ENCODE measurements around the gene HSPA9. TPM values are rescaled to one million over a fixed set of nuclear protein-coding genes. Genes with fewer than 3 reads are reported as not detected.

Gene HSPA9
- total and polyA plus RNA-seq, 7 donors, result 75.1 to 244 (median 148) TPM

- Histone ChIP-seq H3K36me3 (no peaks in the 10 kb centered on the region), H3K9me3 (no peaks in the 10 kb centered on the region), H3K27me3 (no peaks in the 10 kb centered on the region), H3K27ac (peak overlapping the region; percentile 95 to 100 (median 96)), H3K4me3 (peak overlapping the region; percentile 85 to 99 (median 96)), H3K4me1 (peaks cover 0 to 69% (median 63%) of the 10 kb centered on the region in 4 donors)
- intact Hi-C loops (cut with DNase I), result loop anchor here (2.0 kb wide), 2 partner anchors 32 to 78 kb away; partner anchors contain the start of genes EGR1 and HSPA9
- peak; percentile 77 for DNase-seq
- 0 to 1% methylated on average over 47 of the region's 47 CpGs for WGBS, 2 donors
- TF ChIP-seq EP300 (IDR thresholded peaks at IDR 0.05), result no peak
- TF ChIP-seq, protein P1, sequence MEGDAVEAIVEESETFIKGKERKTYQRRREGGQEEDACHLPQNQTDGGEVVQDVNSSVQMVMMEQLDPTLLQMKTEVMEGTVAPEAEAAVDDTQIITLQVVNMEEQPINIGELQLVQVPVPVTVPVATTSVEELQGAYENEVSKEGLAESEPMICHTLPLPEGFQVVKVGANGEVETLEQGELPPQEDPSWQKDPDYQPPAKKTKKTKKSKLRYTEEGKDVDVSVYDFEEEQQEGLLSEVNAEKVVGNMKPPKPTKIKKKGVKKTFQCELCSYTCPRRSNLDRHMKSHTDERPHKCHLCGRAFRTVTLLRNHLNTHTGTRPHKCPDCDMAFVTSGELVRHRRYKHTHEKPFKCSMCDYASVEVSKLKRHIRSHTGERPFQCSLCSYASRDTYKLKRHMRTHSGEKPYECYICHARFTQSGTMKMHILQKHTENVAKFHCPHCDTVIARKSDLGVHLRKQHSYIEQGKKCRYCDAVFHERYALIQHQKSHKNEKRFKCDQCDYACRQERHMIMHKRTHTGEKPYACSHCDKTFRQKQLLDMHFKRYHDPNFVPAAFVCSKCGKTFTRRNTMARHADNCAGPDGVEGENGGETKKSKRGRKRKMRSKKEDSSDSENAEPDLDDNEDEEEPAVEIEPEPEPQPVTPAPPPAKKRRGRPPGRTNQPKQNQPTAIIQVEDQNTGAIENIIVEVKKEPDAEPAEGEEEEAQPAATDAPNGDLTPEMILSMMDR (IDR thresholded peaks at IDR 0.05), result no peak
These were observed 32.8 kb downstream of the HSPA9 start for GRCh38 chr5:138542180-138542955.

DNA sequence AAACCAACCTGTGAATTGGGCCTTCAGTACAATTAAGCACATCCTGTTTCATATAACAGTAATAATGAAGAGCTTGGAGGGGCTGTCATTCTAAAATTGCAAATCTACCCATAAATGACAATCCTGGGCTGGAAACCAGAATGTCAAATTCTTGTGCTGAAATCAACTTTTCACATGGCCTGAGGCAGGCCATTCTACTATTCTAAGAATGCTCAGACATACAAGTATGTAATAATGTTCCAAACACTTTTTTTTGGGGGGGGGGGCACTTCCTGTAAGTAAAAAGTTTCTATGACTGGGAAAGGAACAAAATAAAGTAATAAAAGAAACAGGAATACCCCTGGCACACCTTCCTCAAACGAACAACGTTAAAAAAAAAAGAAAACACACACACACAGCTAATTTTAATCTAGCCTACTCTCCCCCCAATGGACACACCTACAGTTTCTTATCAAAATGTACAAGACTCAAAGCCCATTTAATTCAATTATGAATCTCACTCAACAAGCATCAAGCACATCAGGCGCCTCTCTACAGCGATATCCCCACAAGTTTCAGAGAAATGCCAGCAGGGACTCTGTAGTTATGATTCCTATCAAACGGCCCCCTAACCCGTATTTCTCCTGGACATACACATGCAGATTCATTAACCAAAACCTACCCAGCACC is 33.6 kb downstream of the HSPA9 start:
- Histone ChIP-seq H3K27ac (peak overlapping the region; percentile 95 to 100 (median 96)), H3K27me3 (no peaks in the 10 kb centered on the region), H3K4me3 (peak overlapping the region; percentile 85 to 99 (median 96)), H3K9me3 (no peaks in the 10 kb centered on the region), H3K36me3 (no peaks in the 10 kb centered on the region), H3K4me1 (peaks cover 0 to 68% (median 61%) of the 10 kb centered on the region in 4 donors)
- 2 to 10% methylated on average over 6 of the region's 6 CpGs for WGBS, 2 donors
- TF ChIP-seq POLR2A (IDR thresholded peaks at IDR 0.05) (no peak), EP300 (IDR thresholded peaks at IDR 0.05) (no peak), POLR2AphosphoS5 (IDR thresholded peaks at IDR 0.05) (no peak)
- TF ChIP-seq, protein P1 (IDR thresholded peaks at IDR 0.05), result no peak
- DNase-seq, result no peak
- intact Hi-C loops (cut with DNase I), result loop anchor here (2.0 kb wide), 2 partner anchors 33 to 77 kb away; partner anchors contain the start of genes EGR1 and HSPA9

DNA sequence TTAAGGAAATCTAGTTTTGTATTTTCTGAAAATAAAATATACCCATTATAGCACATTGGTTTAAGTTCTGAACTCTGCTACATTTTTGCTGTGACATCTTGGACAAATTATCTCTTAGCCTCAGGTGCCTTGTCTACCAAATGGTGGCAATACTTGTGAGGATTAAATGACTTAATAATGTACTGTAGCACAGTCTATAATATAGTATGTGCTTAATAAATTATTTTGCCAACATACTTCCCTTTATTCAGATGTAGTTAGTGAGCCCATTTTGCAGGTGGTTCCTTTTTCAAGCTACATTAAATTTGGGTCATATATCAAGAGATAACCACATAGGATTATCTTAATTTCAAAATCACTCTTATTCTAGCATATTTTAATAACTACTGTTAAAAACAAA is 35.4 kb downstream of the HSPA9 start:
- Histone ChIP-seq H3K27me3 (no peaks in the 10 kb centered on the region), H3K36me3 (no peaks in the 10 kb centered on the region), H3K9me3 (no peaks in the 10 kb centered on the region), H3K4me1 (peaks cover 0 to 56% (median 46%) of the 10 kb centered on the region in 4 donors), H3K4me3 (no peak overlapping the region), H3K27ac (no peak overlapping the region)
- DNase-seq, result no peak
- TF ChIP-seq POLR2A (IDR thresholded peaks at IDR 0.05) (no peak), POLR2AphosphoS5 (IDR thresholded peaks at IDR 0.05) (no peak), EP300 (IDR thresholded peaks at IDR 0.05) (no peak)
- TF ChIP-seq, protein P1 (IDR thresholded peaks at IDR 0.05), result no peak
- intact Hi-C loops (cut with DNase I), result no loop called here

DNA sequence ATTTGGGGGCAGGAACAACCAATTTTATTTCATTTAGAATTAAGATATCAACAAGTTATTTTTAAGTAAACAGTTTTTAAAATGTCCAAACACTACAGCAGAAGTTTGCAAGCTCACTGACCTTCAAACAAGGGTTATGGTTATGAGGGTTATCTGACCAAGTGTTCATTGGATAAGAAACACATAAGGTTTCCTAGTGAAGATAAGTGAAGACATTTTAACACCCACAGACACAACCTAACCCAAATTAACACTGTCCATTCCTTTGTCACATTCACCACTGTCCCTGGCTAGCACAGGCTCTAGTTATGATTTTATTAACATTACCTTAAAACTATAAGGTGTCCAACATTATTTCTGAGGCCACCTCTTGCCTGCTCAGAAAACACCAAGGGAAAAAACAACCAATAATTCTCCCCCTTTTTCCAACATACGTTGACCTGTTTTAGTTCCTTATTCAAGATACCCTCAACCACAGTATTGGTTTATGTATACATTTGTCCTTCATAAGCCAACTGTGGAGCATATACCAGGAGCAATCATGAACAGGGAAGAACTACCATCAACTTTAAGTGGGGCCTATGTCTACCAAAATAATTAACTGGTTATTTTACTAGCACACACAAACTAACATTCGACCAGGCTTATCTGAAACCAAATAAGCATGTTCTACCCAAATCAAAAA is 36.1 kb downstream of the HSPA9 start:
- DNase-seq, result no peak
- 51 to 72% methylated on average over 2 of the region's 2 CpGs for WGBS, 2 donors
- no peak for TF ChIP-seq POLR2A (IDR thresholded peaks at IDR 0.05)
- TF ChIP-seq, protein P1 (IDR thresholded peaks at IDR 0.05), result no peak
- no peak for TF ChIP-seq POLR2AphosphoS5 (IDR thresholded peaks at IDR 0.05)
- TF ChIP-seq EP300 (IDR thresholded peaks at IDR 0.05), result no peak
- Histone ChIP-seq H3K4me1 (peaks cover 0 to 55% (median 39%) of the 10 kb centered on the region in 4 donors), H3K4me3 (no peak overlapping the region), H3K27me3 (no peaks in the 10 kb centered on the region), H3K9me3 (no peaks in the 10 kb centered on the region), H3K36me3 (no peaks in the 10 kb centered on the region), H3K27ac (no peak overlapping the region)
- intact Hi-C loops (cut with DNase I), result no loop called here

Measured in sigmoid colon (tissue), 7 donors.